Measurements from ENCODE around the gene TRIM15. TPM values are rescaled to one million over a fixed set of nuclear protein-coding genes. Genes with fewer than 3 reads are reported as not detected.

TRIM15 gene
- total RNA-seq, 3 donors from 2014 or later (not counting 1 experiment from before 2014, with no cell fraction given) = not detected

GRCh38 chr6:30152016-30152673 lies 11.2 kb upstream of the TRIM15 start:
- Mint-ChIP-seq H3K4me3 (no peak overlapping the region), H3K27me3 (ENCODE audit: low read depth in 2 of 2) (peaks cover 24 to 33% of the 10 kb centered on the region in 2 donors), H3K27ac (no peak overlapping the region), H3K9me3 (no peaks in the 10 kb centered on the region), H3K4me1 (peaks cover 4 to 5% of the 10 kb centered on the region in 2 donors), H3K36me3 (no peaks in the 10 kb centered on the region)
- no peaks in the 10 kb centered on the region for H3K9me3 ChIP-seq (ENCODE audit: control insufficient read depth, insufficient read depth, low read length)
- H3K4me1 ChIP-seq (ENCODE audit: control insufficient read depth, insufficient read depth, low read length) = no peaks in the 10 kb centered on the region
- 88% methylated on average over 3 of the region's 4 CpGs for WGBS (ENCODE audit: insufficient coverage)
- H3K27me3 ChIP-seq (ENCODE audit: control insufficient read depth, insufficient read depth, low read length) = peaks cover 3% of the 10 kb centered on the region
- no peak for TF ChIP-seq CTCF (IDR thresholded peaks at IDR 0.05)
- no peak overlapping the region for H3K4me3 ChIP-seq (ENCODE audit: low read length)
- ATAC-seq = no peak
- no peak overlapping the region for H3K27ac ChIP-seq (ENCODE audit: low read length)
- no peak for DNase-seq
- intact Hi-C loops (cut with micrococcal nuclease) = no loop called here
- no peaks in the 10 kb centered on the region for H3K36me3 ChIP-seq (ENCODE audit: control insufficient read depth, insufficient read depth, low read length)

- peaks cover 3% of the 10 kb centered on the region for H3K27me3 ChIP-seq (ENCODE audit: control insufficient read depth, insufficient read depth, low read length)
- intact Hi-C loops (cut with micrococcal nuclease) = no loop called here
- H3K36me3 ChIP-seq (ENCODE audit: control insufficient read depth, insufficient read depth, low read length) = no peaks in the 10 kb centered on the region
- no peak overlapping the region for H3K27ac ChIP-seq (ENCODE audit: low read length)
- H3K4me3 Mint-ChIP-seq = no peak overlapping the region
- H3K4me1 ChIP-seq (ENCODE audit: control insufficient read depth, insufficient read depth, low read length) = no peaks in the 10 kb centered on the region
- ATAC-seq (no peak), DNase-seq (no peak)
- peaks cover 20 to 30% of the 10 kb centered on the region in 2 donors for H3K27me3 Mint-ChIP-seq (ENCODE audit: low read depth in 2 of 2)
- H3K4me3 ChIP-seq (ENCODE audit: low read length) = no peak overlapping the region
- no peak overlapping the region for H3K27ac Mint-ChIP-seq
- H3K9me3 ChIP-seq (ENCODE audit: control insufficient read depth, insufficient read depth, low read length) = no peaks in the 10 kb centered on the region
- H3K4me1 Mint-ChIP-seq = peaks cover 4 to 5% of the 10 kb centered on the region in 2 donors
- WGBS (ENCODE audit: insufficient coverage) = 89% methylated on average over 3 of the region's 3 CpGs
- no peak for TF ChIP-seq CTCF (IDR thresholded peaks at IDR 0.05)
- no peaks in the 10 kb centered on the region for H3K9me3 Mint-ChIP-seq
- no peaks in the 10 kb centered on the region for H3K36me3 Mint-ChIP-seq
These were observed 10.3 kb upstream of the TRIM15 start for GRCh38 chr6:30152910-30153610.

- no peak overlapping the region for H3K27ac Mint-ChIP-seq
- ATAC-seq = no peak
- 93% methylated on average over 17 of the region's 17 CpGs for WGBS (ENCODE audit: insufficient coverage)
- H3K4me1 Mint-ChIP-seq = peaks cover 4 to 5% of the 10 kb centered on the region in 2 donors
- no peak for TF ChIP-seq CTCF (IDR thresholded peaks at IDR 0.05)
- no peaks in the 10 kb centered on the region for H3K36me3 Mint-ChIP-seq
- H3K4me3 ChIP-seq (ENCODE audit: low read length) = no peak overlapping the region
- H3K27ac ChIP-seq (ENCODE audit: low read length) = no peak overlapping the region
- H3K4me1 ChIP-seq (ENCODE audit: control insufficient read depth, insufficient read depth, low read length) = no peaks in the 10 kb centered on the region
- H3K4me3 Mint-ChIP-seq = no peak overlapping the region
- no peaks in the 10 kb centered on the region for H3K9me3 Mint-ChIP-seq
- peaks cover 5% of the 10 kb centered on the region for H3K27me3 ChIP-seq (ENCODE audit: control insufficient read depth, insufficient read depth, low read length)
- no peak for DNase-seq
- H3K36me3 ChIP-seq (ENCODE audit: control insufficient read depth, insufficient read depth, low read length) = no peaks in the 10 kb centered on the region
- peaks cover 18 to 39% of the 10 kb centered on the region in 2 donors for H3K27me3 Mint-ChIP-seq (ENCODE audit: low read depth in 2 of 2)
- intact Hi-C loops (cut with micrococcal nuclease) = no loop called here
- H3K9me3 ChIP-seq (ENCODE audit: control insufficient read depth, insufficient read depth, low read length) = no peaks in the 10 kb centered on the region
These were observed 9.3 kb upstream of the TRIM15 start for GRCh38 chr6:30154061-30154460.

Data from natural killer cell (primary cell).